ENCODE results near the gene VPS39. TPM values are rescaled to one million over a fixed set of nuclear protein-coding genes. Genes with fewer than 3 reads are reported as not detected.

Gene VPS39
- total and polyA plus RNA-seq, 9 donors, result 30.3 to 61.5 (median 50.2) TPM

DNA sequence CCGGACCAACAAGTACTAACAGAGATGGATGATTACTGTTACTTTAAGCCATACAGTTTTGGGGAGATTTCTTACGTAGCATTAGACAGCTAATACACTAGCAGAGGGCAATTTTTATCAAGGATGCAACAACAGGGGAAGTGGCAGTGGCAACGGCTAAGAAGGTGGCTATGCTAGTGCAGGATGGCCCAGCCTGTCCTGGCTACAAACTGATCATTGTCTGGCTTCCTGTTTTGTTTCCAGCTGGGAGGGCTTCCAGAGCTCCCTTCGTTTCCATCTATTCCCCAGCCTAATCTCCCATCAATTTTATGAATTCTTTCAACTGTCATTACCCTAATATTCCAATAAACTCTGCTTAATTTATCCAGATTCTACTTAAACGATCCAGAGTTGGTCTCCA is 35.6 kb downstream of the VPS39 start:
- 81 to 89% (median 86%) methylated on average over 5 of the region's 5 CpGs for WGBS, 3 donors
- TF ChIP-seq EP300 (IDR thresholded peaks at IDR 0.05) (no peak), POLR2A (IDR thresholded peaks at IDR 0.05) (no peak)
- TF ChIP-seq, protein P1, sequence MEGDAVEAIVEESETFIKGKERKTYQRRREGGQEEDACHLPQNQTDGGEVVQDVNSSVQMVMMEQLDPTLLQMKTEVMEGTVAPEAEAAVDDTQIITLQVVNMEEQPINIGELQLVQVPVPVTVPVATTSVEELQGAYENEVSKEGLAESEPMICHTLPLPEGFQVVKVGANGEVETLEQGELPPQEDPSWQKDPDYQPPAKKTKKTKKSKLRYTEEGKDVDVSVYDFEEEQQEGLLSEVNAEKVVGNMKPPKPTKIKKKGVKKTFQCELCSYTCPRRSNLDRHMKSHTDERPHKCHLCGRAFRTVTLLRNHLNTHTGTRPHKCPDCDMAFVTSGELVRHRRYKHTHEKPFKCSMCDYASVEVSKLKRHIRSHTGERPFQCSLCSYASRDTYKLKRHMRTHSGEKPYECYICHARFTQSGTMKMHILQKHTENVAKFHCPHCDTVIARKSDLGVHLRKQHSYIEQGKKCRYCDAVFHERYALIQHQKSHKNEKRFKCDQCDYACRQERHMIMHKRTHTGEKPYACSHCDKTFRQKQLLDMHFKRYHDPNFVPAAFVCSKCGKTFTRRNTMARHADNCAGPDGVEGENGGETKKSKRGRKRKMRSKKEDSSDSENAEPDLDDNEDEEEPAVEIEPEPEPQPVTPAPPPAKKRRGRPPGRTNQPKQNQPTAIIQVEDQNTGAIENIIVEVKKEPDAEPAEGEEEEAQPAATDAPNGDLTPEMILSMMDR (IDR thresholded peaks at IDR 0.05), result no peak

DNA sequence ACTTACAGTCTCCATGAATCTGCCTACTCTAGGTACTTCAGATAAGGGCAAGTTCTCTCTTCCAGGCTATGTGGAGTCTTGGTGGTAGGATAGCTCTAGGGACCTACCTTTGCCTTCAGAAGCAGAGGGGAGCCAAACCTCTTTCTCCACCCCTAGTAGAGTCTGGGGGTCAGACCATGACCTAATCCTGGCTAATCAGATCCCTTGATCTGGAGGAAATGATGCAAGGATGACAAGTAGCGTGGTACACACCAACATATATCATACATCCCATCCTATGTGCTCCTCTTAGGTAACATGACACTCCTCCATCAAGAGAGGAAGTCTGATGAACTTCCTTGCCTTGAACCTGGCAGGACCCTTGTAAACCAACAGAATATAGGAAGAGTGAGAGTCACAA is 36.3 kb downstream of the VPS39 start:
- Histone ChIP-seq H3K36me3 (no peaks in the 10 kb centered on the region), H3K4me3 (no peak overlapping the region), H3K27me3 (no peaks in the 10 kb centered on the region), H3K4me1 (ENCODE audit: insufficient read depth) (no peaks in the 10 kb centered on the region), H3K9me3 (no peaks in the 10 kb centered on the region), H3K27ac (no peak overlapping the region)
- no peak for DNase-seq
- 93 to 96% (median 96%) methylated on average over 1 of the region's 1 CpG for WGBS, 3 donors
- TF ChIP-seq, protein P1 (IDR thresholded peaks at IDR 0.05), result no peak
- TF ChIP-seq EP300 (IDR thresholded peaks at IDR 0.05) (no peak), POLR2A (IDR thresholded peaks at IDR 0.05) (no peak)
- intact Hi-C loops (cut with DNase I), result no loop called here

More for the DNA sequence above, 35.6 kb downstream of the VPS39 start:
- Histone ChIP-seq H3K4me1 (ENCODE audit: insufficient read depth) (no peaks in the 10 kb centered on the region), H3K27me3 (no peaks in the 10 kb centered on the region), H3K4me3 (no peak overlapping the region), H3K36me3 (no peaks in the 10 kb centered on the region), H3K9me3 (no peaks in the 10 kb centered on the region), H3K27ac (no peak overlapping the region)
- no peak for DNase-seq
- intact Hi-C loops (cut with DNase I), result no loop called here

DNA sequence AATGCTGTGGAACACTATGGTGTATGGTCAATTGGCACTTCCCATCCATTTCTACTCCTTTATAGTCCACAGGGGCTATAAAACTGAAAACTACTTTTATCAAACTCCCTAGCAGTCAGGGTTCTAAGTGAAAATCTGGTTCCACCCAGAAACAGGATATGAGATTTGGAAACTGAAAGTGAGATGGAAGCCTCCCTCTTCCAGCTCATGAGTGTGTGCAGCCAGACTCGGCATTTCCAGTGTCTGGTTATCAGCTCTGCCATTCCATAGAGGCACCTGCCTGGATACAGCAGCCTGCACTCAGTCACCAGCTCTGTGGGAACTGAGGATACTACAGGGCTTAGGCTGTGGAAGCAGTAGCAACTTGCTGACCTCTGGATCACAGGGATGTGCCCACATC is 37.0 kb downstream of the VPS39 start:
- TF ChIP-seq, protein P1 (IDR thresholded peaks at IDR 0.05), result no peak
- TF ChIP-seq EP300 (IDR thresholded peaks at IDR 0.05), result no peak
- TF ChIP-seq POLR2A (IDR thresholded peaks at IDR 0.05), result no peak
- Histone ChIP-seq H3K27me3 (no peaks in the 10 kb centered on the region), H3K4me3 (no peak overlapping the region), H3K9me3 (no peaks in the 10 kb centered on the region), H3K27ac (no peak overlapping the region), H3K4me1 (ENCODE audit: insufficient read depth) (no peaks in the 10 kb centered on the region), H3K36me3 (no peaks in the 10 kb centered on the region)
- no peak for DNase-seq
- 48 to 69% (median 51%) methylated on average over 1 of the region's 1 CpG for WGBS, 3 donors
- intact Hi-C loops (cut with DNase I), result no loop called here

DNA sequence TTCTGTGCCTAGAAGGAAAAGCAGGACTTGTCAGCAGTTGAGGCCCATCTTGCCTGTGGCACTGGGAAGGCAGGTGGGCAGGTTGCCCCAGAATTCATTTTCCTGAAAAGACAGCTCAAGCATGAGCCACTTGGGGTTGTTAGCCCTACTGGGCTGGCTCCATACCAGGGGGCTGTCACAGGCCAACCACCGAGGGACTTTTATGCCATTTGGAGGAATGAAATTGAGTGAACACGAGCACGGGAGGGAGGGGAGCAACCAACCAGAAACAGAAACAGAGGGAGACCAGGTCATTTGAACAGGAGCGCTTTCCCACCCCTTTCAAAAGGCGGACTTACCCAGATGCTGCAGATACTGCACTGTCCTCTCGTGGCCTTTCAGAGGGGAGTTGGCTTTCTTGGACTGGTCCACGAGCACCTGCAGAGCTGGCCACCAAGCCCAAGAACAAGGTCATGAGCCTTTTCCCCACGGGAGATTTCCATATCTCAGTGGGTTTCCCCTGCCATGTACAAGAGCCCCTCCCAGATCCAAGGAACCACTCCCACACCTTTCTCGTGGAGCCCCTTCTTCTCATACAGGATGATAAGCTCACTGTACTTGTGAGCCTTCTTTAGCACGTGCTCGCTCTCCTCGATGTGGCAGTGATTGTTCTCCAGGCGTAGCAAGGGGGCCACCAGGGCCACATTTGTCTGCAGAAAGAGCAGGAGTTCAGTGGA is 41.7 kb downstream of the VPS39 start:
- DNase-seq, result no peak
- no peaks in the 10 kb centered on the region for H3K36me3 ChIP-seq
- 85 to 89% (median 89%) methylated on average over 13 of the region's 13 CpGs for WGBS, 3 donors
- no peak overlapping the region for H3K27ac ChIP-seq
- H3K4me3 ChIP-seq, result no peak overlapping the region
- H3K9me3 ChIP-seq, result no peaks in the 10 kb centered on the region
- intact Hi-C loops (cut with DNase I), result no loop called here
- H3K4me1 ChIP-seq (ENCODE audit: insufficient read depth), result no peaks in the 10 kb centered on the region
- no peaks in the 10 kb centered on the region for H3K27me3 ChIP-seq
- TF ChIP-seq POLR2A (IDR thresholded peaks at IDR 0.05), result no peak
- TF ChIP-seq, protein P1 (IDR thresholded peaks at IDR 0.05), result no peak
- no peak for TF ChIP-seq EP300 (IDR thresholded peaks at IDR 0.05)

Measured in ovary (tissue), 9 donors.